SK-N-SH (cell line): ENCODE data around the gene FOS.

Experiments used
- CTCF ChIP-seq: fragments of 200-600 bp; sonication (generic); IDR thresholded peaks from 2 replicates; pipeline ENCODE4 v1.6.1; 2017; ENCODE audit warnings: antibody characterized with exemption, mild to moderate bottlenecking, moderate library complexity
- FOXM1 ChIP-seq: IDR thresholded peaks from 2 replicates; pipeline ENCODE4 v1.4.0; 2012; ENCODE audit warnings: low read depth, mild to moderate bottlenecking
- IRF3 ChIP-seq: fragments of 150-350 bp; IDR thresholded peaks from 2 replicates; pipeline ENCODE4 v1.6.1; 2016; ENCODE audit warnings: mild to moderate bottlenecking, low read depth, low read length
- MAX ChIP-seq: IDR thresholded peaks from 2 replicates; pipeline ENCODE4 v1.4.0; 2012; ENCODE audit warnings: low read depth

- TF ChIP-seq FOXM1 (no peak), CTCF (no peak), IRF3 (no peak), MAX (no peak)
Measured at GRCh38 chr14:75313294-75313693, 34.7 kb downstream of the FOS start.
